SK-N-MC (cell line): ENCODE measurements around the gene PRPF40B.

Source experiments
- EZH2 ChIP-seq: fragments of 200-600 bp; sonication (generic); IDR thresholded peaks from one replicate; pipeline ENCODE4 v1.6.1; 2017; ENCODE audit warnings: antibody characterized with exemption
- FOXP2 ChIP-seq: optimal IDR thresholded peaks from 2 replicates; pipeline ENCODE3; 2011; ENCODE audit warnings: mild to moderate bottlenecking, moderate library complexity; ENCODE audit not compliant: insufficient read depth; ENCODE audit errors: extremely low read length, control extremely low read depth
- POLR2AphosphoS5 ChIP-seq: IDR thresholded peaks from 2 replicates; pipeline ENCODE4 v1.6.1; 2012; ENCODE audit warnings: mild to moderate bottlenecking, low read depth, low read length, borderline replicate concordance

DNA sequence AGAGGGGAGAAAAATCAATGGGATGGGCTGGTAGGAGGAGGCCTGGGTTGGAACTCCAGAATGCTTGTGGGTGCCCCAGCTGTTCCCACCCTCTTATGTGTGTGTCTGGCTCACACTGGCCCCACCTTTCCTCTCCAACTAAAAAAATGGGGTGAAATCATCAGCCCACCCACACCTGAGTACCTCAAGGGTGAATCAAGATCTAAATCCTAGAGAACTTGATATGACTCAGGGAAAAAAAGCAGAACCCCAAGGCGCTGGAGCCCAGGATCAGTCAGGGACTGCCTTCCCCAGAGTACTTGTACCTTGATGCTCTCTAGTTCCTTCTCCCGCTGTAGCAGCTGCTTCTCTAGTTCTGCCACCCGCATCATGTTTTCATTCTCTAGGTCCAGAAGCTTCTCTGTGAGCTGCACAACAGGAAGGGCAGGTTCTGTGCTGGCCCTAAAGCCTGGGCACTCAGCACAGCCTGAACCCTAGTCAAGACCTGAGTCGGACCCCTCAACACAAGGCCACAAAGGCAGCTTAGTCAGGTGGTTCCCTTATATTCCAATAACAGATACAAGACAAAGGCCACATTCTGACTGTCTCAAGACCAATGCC, 29.7 kb downstream of the PRPF40B start:
- no peak for TF ChIP-seq EZH2
- TF ChIP-seq POLR2AphosphoS5, result no peak
- no peak for TF ChIP-seq FOXP2
